Gastrocnemius medialis (tissue), 4 donors: ENCODE results near the gene STARD3. TPM values are rescaled to one million over a fixed set of nuclear protein-coding genes. Genes with fewer than 3 reads are reported as not detected.

Experiments used
- ATAC-seq, 2 donors: fragments of 150-250 bp; one replicate each; pipeline ENCODE4 v1.9.1; 2016
- DNase-seq, 2 donors: peaks; one replicate each; pipeline ENCODE4 v3.0.0-alpha.2; 2019
- H3K27ac ChIP-seq, 4 donors: fragments of 200-600 bp; sonication (generic); 1 replicate in 1 of 4; 2 replicates in 3 of 4; pipeline ENCODE4 v1.5.1; 2016 to 2018; ENCODE audit warnings: mild to moderate bottlenecking in 2 of 4, moderate library complexity in 1 of 4
- H3K27me3 ChIP-seq, 3 donors: fragments of 200-600 bp; sonication (generic) in 2 of 3; 1 replicate in 1 of 3; 2 replicates in 2 of 3; pipeline versions ENCODE4 v1.5.1 to v1.6.0; 2016 to 2019; ENCODE audit warnings: mild to moderate bottlenecking in 1 of 3, moderate library complexity in 1 of 3
- H3K36me3 ChIP-seq, 2 donors: fragments of 200-600 bp; sonication (generic) in 1 of 2; one replicate each; pipeline ENCODE4 v1.5.1; 2017 to 2018
- H3K4me1 ChIP-seq, 2 donors: fragments of 200-600 bp; sonication (generic) in 1 of 2; one replicate each; pipeline ENCODE4 v1.5.1; 2016 to 2017; ENCODE audit warnings: mild to moderate bottlenecking in 2 of 2
- H3K4me3 ChIP-seq, 4 donors: fragments of 200-600 bp; sonication (generic) in 3 of 4; 1 replicate in 1 of 4; 2 replicates in 3 of 4; pipeline ENCODE4 v1.5.1; 2016 to 2019; ENCODE audit warnings: mild to moderate bottlenecking in 2 of 4
- H3K9me3 ChIP-seq, 3 donors: fragments of 200-600 bp; sonication (generic) in 2 of 3; 1 replicate in 1 of 3; 2 replicates in 2 of 3; pipeline ENCODE4 v1.5.1; 2016 to 2019
- CTCF ChIP-seq, 5 experiments: fragments of 450-650 bp in 3 of 5; fragments of 200-600 bp in 2 of 5; sonication (generic) in 2 of 5; IDR thresholded peaks in 4 of 5; conservative IDR thresholded peaks in 1 of 5; 1 replicate in 4 of 5; 2 replicates in 1 of 5; pipeline ENCODE4 v1.5.1; 2016 to 2019; ENCODE audit warnings: antibody characterized with exemption in 5 of 5, mild to moderate bottlenecking in 3 of 5, moderate library complexity in 3 of 5
- POLR2A ChIP-seq, 2 donors: fragments of 450-650 bp; IDR thresholded peaks; one replicate each; pipeline ENCODE4 v1.6.1; 2017; ENCODE audit warnings: antibody characterized with exemption in 2 of 2, mild to moderate bottlenecking in 2 of 2, moderate library complexity in 2 of 2
- in situ Hi-C, 4 donors: fragments of 200-750 bp; cut with MboI; loops; one replicate each; pipeline versions ENCODE4 v1.15.0 to v1.8.0; 2017; ENCODE audit warnings: low sequenced_read_pairs in 4 of 4
- intact Hi-C: fragments of 100-400 bp; cut with DNase I; formaldehyde crosslinking; loops from one replicate; pipeline ENCODE4 v1.15.1; 2023; ENCODE audit warnings: low total_unique reads
- total RNA-seq, 4 donors: library from RNA; depleted of rRNA; stranded (reverse); fragments of >200 nt; gene quantifications; one replicate each; pipeline versions ENCODE4 v1.1.0 to v1.2.3, GENCODE V29; 2016

The STARD3 gene
- total RNA-seq, 4 donors from 2014 or later: 31.0 to 41.7 (median 41.0) TPM

- no peaks in the 10 kb centered on the region for H3K9me3 ChIP-seq
- TF ChIP-seq POLR2A (IDR thresholded peaks at IDR 0.05): no peak
- no peak for TF ChIP-seq CTCF (IDR thresholded peaks at IDR 0.05 in 4 of 5, conservative IDR thresholded peaks at IDR 0.05 in 1 of 5)
- in situ Hi-C loops: no loop called here
- H3K36me3 ChIP-seq: no peaks in the 10 kb centered on the region
- peaks cover 3 to 5% of the 10 kb centered on the region in 2 donors for H3K4me1 ChIP-seq
- no peak overlapping the region for H3K27ac ChIP-seq
- intact Hi-C loops: no loop called here
- H3K27me3 ChIP-seq: peaks cover 3 to 16% (median 5%) of the 10 kb centered on the region in 3 donors
- peak overlapping the region in 2 of 4 donors; percentile 49 to 61 for H3K4me3 ChIP-seq
- DNase-seq (no peak), ATAC-seq (no peak)
These were observed 17.8 kb upstream of the STARD3 start for GRCh38 chr17:39618956-39619785.

GRCh38 chr17:39619786-39620101 is 17.2 kb upstream of the STARD3 start:
- in situ Hi-C loops (loop anchor here (5.0 to 10.0 kb wide), 4 partner anchors 53 to 135 kb away; no protein-coding TSS in a partner anchor), intact Hi-C loops (no loop called here)
- Histone ChIP-seq H3K27me3 (peaks cover 3 to 19% (median 5%) of the 10 kb centered on the region in 3 donors), H3K27ac (no peak overlapping the region), H3K4me3 (no peak overlapping the region), H3K36me3 (no peaks in the 10 kb centered on the region), H3K9me3 (no peaks in the 10 kb centered on the region), H3K4me1 (peaks cover 3 to 5% of the 10 kb centered on the region in 2 donors)
- no peak for ATAC-seq
- DNase-seq: no peak
- TF ChIP-seq CTCF (IDR thresholded peaks at IDR 0.05 in 4 of 5, conservative IDR thresholded peaks at IDR 0.05 in 1 of 5) (no peak), POLR2A (IDR thresholded peaks at IDR 0.05) (no peak)

- peaks cover 14 to 32% (median 21%) of the 10 kb centered on the region in 3 donors for H3K27me3 ChIP-seq
These were observed 15.2 kb upstream of the STARD3 start for GRCh38 chr17:39621523-39622379.

More at GRCh38 chr17:39621523-39622379, 15.2 kb upstream of the STARD3 start:
- peak; percentile 88 to 89 for ATAC-seq
- no peak overlapping the region for H3K4me3 ChIP-seq
- H3K36me3 ChIP-seq: no peaks in the 10 kb centered on the region
- in situ Hi-C loops (loop anchor here (5.0 to 10.0 kb wide), 4 partner anchors 51 to 133 kb away; no protein-coding TSS in a partner anchor), intact Hi-C loops (loop anchor here (1.0 to 2.0 kb wide), 4 partner anchors 15 to 133 kb away; partner anchors contain the start of genes MIEN1 and STARD3)
- TF ChIP-seq CTCF (IDR thresholded peaks at IDR 0.05 in 4 of 5, conservative IDR thresholded peaks at IDR 0.05 in 1 of 5) (peak; percentile 97 to 99 (median 99)), POLR2A (IDR thresholded peaks at IDR 0.05) (no peak)
- H3K9me3 ChIP-seq: no peaks in the 10 kb centered on the region
- peaks cover 5 to 8% of the 10 kb centered on the region in 2 donors for H3K4me1 ChIP-seq
- DNase-seq: peak; percentile 69 to 79
- H3K27ac ChIP-seq: no peak overlapping the region
